Effector memory CD8-positive, alpha-beta T cell (primary cell): ENCODE measurements around the gene ZBTB7C.

Experiments
- ATAC-seq: fragments of 150-1000 bp; cut with Tn5 transposase; replicated peaks from 2 replicates; pipeline ENCODE4 v1.10.0; 2021; ENCODE audit warnings: mild to moderate bottlenecking, moderate library complexity
- DNase-seq, 3 experiments: peaks; one replicate each; pipeline ENCODE4 v3.0.0; 2021
- H3K27ac Mint-ChIP-seq, 2 donors: one replicate each; pipeline ENCODE4 v1.8.0; 2022; ENCODE audit warnings: mild to moderate bottlenecking in 2 of 2, mixed read lengths in 2 of 2, moderate library complexity in 2 of 2
- H3K27me3 Mint-ChIP-seq, 2 donors: one replicate each; pipeline ENCODE4 v1.8.0; 2022; ENCODE audit warnings: mixed read lengths in 2 of 2
- H3K36me3 Mint-ChIP-seq: one replicate; pipeline ENCODE4 v1.8.0; 2022; ENCODE audit warnings: mild to moderate bottlenecking, moderate library complexity, mixed read lengths; ENCODE audit not compliant: insufficient read depth
- H3K4me1 Mint-ChIP-seq, 2 donors: one replicate each; pipeline ENCODE4 v1.8.0; 2022; ENCODE audit warnings: low read depth in 2 of 2, mixed read lengths in 2 of 2
- H3K4me3 Mint-ChIP-seq, 2 donors: one replicate each; pipeline ENCODE4 v1.8.0; 2022; ENCODE audit warnings: mild to moderate bottlenecking in 2 of 2, mixed read lengths in 2 of 2, moderate library complexity in 2 of 2
- H3K9me3 Mint-ChIP-seq, 2 donors: one replicate each; pipeline ENCODE4 v1.8.0; 2022; ENCODE audit warnings: mixed read lengths in 2 of 2

Gene ZBTB7C

DNA sequence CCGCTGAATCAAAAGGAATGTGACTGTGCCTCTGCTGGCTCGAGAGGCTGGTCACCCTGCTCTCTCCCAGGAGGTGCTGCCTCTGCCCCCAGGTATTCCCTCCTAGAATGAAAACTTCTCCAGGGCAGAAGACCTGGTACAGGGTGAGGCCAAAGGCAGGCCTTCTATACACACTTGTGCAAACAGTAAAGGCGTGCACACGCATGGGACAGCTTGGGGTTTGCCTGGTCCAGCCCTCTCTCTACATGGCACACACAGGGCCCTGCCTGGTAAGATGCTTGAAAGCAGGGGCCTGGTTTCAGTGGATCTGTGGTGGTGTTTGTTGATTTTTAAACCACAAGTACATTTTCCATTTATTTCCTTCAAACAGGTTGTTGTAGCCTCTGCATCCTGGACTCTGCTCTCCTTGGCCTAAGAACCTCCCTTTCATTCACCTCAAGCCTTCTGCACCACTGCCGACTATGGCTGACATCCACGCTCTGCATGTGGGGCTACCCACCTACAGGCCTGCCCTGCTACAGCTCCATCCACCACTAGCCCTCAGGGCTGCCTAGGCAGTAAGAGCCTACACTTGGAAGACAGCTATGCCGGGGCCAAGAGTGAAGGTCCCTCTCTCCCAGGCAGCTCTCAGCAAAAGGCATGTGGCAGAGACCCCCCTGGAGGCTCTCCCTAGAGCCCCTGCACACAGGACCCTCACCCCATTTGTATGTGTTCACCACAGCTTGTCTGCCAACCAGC is 190.7 kb downstream of the ZBTB7C start:
- Mint-ChIP-seq H3K27me3 (peaks cover 0 to 18% of the 10 kb centered on the region in 2 donors), H3K4me3 (no peak overlapping the region), H3K36me3 (no peaks in the 10 kb centered on the region), H3K4me1 (no peaks in the 10 kb centered on the region), H3K9me3 (no peaks in the 10 kb centered on the region), H3K27ac (no peak overlapping the region)
- no peak for ATAC-seq
- no peak for DNase-seq

DNA sequence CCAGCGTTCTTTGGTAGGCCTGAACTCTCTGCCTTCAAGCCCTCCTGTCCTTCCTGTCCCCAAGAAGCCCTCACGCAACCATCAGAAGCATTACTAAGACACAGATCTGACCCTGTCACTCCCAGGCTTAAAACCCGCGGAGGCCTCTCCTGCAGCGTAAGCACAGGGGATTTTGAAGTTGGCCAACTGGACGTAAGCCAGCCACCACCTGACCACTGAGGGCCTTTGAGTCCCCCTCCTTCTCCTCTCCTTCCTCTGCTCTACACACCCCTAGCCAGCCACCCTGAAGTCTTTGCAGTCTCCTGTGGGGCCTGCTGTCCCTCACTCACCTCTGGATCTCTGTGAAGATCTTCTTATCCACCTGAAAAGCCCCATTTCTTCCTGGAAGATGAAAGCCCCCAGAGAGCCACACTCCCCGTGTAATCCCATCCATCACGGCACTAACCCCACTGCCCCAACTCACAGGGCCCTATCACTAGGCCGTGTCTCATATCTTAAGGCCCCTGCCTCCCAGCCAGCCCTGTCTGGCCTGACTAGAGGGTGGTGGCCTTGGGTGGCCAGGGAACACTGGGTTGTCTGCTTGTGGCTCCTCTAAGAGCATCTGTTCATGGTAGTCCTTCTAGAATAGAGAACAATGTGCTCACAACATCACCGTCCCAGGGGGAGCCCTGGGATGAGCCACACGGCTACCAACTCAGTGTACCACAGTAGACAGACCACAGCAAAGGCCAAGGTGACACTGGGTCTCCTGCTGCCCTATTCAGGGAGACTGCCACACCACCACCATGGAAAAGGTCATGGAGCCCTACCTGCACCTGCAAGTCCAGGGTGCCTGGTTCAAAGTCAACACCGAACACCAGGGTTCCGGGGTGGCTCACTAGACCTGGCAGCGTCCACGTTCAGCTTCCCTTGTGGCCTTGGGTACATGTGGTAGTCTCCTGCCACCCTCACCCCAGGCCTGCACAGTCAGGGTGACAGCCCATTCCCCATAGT is 191.6 kb downstream of the ZBTB7C start:
- Mint-ChIP-seq H3K9me3 (no peaks in the 10 kb centered on the region), H3K27ac (no peak overlapping the region), H3K27me3 (peaks cover 0 to 18% of the 10 kb centered on the region in 2 donors), H3K36me3 (no peaks in the 10 kb centered on the region), H3K4me1 (no peaks in the 10 kb centered on the region), H3K4me3 (no peak overlapping the region)
- no peak for ATAC-seq
- no peak for DNase-seq

DNA sequence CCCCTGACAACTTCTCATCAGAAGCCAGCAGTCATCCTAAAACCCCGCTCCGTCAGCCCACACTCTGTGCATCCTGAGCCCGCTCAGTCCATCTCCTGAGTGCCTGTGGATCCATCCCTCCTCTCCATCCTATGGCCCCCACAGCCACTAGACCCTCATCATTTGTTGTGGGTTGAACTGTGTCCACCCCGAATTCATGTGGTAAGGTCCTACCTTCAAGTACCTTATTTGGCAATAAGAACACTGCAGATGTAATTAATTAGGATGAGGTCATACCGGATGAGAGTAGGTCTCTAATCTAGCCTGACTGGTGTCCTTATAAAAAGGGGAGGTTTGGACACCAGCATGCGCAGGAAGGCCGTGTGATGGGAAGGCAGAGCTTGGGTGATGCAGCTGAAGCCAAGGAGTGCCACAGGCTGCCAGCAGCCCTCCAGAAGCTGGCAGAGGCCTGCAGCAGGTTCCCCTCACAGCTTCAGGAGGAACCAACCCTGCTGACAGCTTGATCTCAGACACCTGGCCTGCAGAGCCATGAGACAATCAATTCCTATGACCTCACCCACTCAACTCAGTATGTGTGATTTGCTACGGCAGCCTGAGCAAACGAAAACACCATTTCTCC is 192.4 kb downstream of the ZBTB7C start:
- H3K9me3 Mint-ChIP-seq = no peaks in the 10 kb centered on the region
- H3K27me3 Mint-ChIP-seq = peaks cover 0 to 18% of the 10 kb centered on the region in 2 donors
- H3K27ac Mint-ChIP-seq = no peak overlapping the region
- no peak for DNase-seq
- no peak overlapping the region for H3K4me3 Mint-ChIP-seq
- H3K36me3 Mint-ChIP-seq = no peaks in the 10 kb centered on the region
- H3K4me1 Mint-ChIP-seq = no peaks in the 10 kb centered on the region
- ATAC-seq = no peak

DNA sequence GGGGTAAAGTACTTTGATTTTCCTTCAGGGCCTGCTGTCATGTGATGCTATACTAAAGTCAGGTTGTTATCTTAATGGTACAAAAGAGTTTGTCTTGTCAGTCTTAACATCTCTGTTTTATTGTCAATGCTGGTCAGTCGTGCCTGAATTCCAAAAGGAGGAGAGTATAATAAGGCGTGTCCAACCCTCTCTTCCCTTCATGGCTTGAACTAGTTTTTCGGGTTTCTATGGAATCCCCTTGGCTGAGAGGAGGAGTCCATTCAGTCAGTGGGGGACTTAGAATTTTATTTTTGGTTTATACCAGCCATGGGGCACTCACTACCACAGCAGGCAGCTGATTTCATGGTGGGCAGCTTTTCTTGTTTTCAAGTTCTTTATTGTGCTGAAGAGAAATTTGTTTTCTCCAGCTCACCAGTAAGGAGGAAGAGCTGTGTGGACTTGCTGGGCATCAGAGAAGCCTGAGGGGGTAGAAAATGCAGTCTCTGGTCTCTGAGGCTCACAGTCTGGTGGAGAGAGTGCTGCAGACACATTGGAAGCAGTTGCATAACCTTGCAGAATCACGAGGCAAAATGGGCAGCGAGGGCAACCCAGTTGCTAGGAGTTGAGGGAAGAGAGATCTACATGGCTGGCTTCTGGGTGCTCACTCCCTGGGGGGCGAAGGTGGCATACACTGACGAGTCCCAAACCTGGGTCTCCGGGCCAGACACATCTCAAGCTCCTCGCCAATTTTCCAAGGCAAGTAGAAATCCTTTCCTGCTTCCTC is 193.1 kb downstream of the ZBTB7C start:
- Mint-ChIP-seq H3K4me3 (no peak overlapping the region), H3K36me3 (no peaks in the 10 kb centered on the region), H3K27ac (no peak overlapping the region), H3K4me1 (no peaks in the 10 kb centered on the region), H3K27me3 (peaks cover 4 to 18% of the 10 kb centered on the region in 2 donors), H3K9me3 (no peaks in the 10 kb centered on the region)
- ATAC-seq (no peak), DNase-seq (no peak)

DNA sequence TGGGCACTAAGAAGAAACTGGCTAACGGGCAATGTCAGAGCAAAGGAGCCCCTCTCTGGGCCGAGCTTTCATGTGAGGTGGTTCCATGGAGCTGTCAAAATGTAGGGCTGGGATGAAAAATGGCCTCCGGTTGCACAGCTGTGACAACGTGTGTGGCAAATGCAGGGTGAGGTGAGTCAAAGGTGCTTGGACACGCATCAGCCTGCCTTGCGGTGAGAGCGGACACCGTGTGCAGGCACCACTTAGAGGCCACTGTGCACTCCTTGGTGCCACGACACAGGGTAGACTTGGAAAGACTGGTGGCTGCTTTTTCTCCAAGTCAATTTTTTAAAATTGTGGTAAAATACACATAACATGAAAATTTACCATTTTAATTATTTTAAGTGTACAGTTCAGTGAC is 195.4 kb downstream of the ZBTB7C start:
- no peaks in the 10 kb centered on the region for H3K9me3 Mint-ChIP-seq
- DNase-seq = no peak
- no peaks in the 10 kb centered on the region for H3K4me1 Mint-ChIP-seq
- H3K4me3 Mint-ChIP-seq = no peak overlapping the region
- peaks cover 8 to 15% of the 10 kb centered on the region in 2 donors for H3K27me3 Mint-ChIP-seq
- ATAC-seq = no peak
- no peaks in the 10 kb centered on the region for H3K36me3 Mint-ChIP-seq
- no peak overlapping the region for H3K27ac Mint-ChIP-seq

DNA sequence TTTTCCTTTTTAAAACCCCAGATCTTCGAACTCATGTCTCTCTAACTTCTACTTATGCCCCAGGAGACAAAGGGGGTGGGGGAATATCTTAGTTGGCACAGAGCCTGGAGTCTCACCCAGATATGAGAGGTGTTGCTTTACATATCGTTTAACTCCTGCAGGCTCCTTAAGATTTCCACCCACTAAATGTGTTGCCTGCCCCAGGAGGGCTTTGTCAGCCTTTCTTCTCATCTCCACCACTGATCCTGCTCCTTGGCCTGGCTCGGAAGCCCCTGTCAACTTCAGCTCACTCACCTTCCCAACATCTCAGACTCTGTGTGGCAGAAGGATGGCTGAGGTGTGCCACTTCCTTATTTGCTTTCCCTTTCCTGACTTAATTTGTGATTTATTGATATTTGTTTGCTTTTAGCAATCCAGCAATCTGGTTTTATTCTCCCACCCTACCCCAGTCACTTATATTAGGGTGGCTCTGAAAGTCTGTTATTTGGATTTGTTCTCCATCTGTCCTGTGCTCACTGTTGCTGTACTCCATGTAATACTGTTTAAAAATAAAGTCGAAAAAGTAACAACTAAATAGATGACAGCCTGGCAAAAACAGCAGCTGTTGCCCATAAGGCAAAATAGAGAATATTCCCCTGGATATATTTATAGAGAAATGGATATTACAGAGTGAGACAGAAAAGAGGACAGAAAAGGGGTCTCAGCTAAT is 200.6 kb downstream of the ZBTB7C start:
- Mint-ChIP-seq H3K27ac (no peak overlapping the region), H3K4me3 (no peak overlapping the region), H3K4me1 (no peaks in the 10 kb centered on the region), H3K36me3 (no peaks in the 10 kb centered on the region), H3K9me3 (no peaks in the 10 kb centered on the region), H3K27me3 (peaks cover 33 to 45% of the 10 kb centered on the region in 2 donors)
- DNase-seq = no peak
- no peak for ATAC-seq

DNA sequence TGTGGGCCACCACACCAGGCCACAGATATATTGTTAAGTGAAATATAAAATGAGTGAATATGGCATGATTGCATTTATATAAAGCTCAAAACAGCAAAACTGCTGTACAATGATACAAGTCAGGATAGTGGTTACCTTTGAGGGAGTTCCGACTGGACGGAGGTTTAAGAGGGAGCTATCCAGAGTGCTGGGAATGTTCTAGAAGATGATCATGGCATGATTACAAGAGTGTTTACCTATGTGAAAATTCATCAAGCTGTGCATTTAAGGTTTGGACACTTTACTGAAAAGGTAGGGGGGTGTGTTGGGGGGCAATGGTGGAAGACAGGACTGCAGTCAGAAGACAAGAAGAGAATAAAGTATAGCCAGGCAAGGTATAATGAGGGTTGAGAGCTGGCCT is 201.4 kb downstream of the ZBTB7C start:
- H3K27ac Mint-ChIP-seq = no peak overlapping the region
- H3K4me3 Mint-ChIP-seq = no peak overlapping the region
- no peaks in the 10 kb centered on the region for H3K4me1 Mint-ChIP-seq
- DNase-seq = no peak
- no peak for ATAC-seq
- H3K27me3 Mint-ChIP-seq = peaks cover 41 to 52% of the 10 kb centered on the region in 2 donors
- H3K9me3 Mint-ChIP-seq = no peaks in the 10 kb centered on the region
- no peaks in the 10 kb centered on the region for H3K36me3 Mint-ChIP-seq

DNA sequence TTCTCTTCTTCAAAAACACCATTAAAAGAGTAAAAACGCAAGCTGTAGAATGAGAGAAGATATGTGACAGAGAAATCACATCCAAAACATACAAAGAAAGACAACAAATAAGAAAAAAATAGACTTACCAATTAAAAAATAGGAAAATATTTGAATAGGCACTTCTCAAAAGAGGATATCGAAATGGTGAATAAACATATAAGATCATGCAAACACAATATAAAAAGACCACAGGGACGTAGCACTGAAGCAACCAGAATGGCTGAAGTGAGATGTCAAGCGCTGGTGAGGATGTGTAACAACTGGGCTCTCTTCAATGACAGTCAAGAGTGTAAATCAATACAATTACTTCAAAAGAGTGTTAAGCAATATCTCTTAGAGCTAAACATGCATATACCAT is 202.3 kb downstream of the ZBTB7C start:
- no peaks in the 10 kb centered on the region for H3K36me3 Mint-ChIP-seq
- no peaks in the 10 kb centered on the region for H3K9me3 Mint-ChIP-seq
- ATAC-seq (no peak), DNase-seq (no peak)
- H3K27ac Mint-ChIP-seq = no peak overlapping the region
- H3K27me3 Mint-ChIP-seq = peaks cover 45 to 61% of the 10 kb centered on the region in 2 donors
- no peak overlapping the region for H3K4me3 Mint-ChIP-seq
- no peaks in the 10 kb centered on the region for H3K4me1 Mint-ChIP-seq

DNA sequence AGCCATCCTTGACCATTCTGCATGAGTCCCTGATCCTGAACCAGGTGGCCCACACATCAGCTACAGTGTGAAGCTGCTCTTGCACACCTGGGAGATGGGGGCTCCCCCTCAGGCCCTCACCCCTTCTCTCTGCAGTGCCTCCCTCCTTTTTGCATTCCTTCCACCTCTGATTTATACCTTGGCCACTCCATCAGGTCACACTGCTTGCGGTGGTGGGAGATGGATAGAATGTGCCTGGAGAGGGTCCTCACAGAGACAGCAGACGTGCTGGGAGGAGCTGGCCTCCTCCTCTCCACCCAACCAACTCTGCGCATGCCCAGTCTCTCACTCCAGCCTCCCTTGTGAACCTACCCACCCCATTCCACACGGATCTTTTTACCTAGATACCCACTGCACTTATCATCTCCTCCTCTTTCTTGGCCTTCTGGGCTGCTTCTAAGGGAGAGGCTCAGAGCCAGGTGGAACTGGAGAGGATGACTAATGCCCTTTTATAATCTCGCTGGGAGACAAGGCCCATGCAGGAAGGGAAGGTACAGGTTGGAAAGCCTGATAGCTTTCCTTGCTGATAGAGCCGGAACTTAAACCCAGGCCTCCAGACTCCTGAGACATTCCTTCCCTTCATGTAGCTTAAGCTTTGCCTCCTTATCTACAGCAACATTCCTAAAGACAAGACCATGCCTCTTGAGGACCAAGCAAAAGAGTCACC is 205.1 kb downstream of the ZBTB7C start:
- H3K27me3 Mint-ChIP-seq = peaks cover 66 to 87% of the 10 kb centered on the region in 2 donors
- DNase-seq (no peak), ATAC-seq (no peak)

DNA sequence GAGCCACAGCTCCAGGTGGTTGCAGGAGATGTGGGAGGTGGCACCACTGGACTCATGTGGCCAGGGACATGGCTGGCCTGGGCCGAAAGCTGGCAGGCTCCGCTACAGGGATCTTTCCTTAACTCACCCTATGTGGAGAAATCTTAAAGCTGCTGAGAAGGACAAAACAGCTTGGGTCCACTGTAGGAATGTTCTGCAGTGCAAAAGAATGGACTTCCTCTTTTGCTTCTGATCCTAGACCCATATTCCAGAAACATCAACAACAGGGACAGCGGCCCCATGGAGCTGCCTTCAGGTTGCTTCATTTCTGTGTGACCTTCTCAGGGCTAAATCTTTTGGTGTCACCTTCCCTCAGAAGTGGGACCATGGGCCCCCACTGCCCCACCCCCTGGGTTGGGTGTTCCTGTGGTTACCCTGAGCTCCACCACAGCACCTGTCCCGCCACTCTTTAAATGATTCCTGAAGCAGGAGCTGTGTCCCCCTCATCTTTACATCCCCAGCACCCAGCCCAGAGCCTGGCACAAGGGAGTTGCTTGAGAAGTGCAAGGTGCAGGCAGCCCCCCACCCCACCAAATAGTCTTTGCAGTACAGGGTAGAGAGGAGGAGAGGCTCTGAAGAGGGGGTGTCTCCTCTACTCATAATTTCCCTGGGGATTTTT is 205.8 kb downstream of the ZBTB7C start:
- Mint-ChIP-seq H3K27me3 (peaks cover 66 to 87% of the 10 kb centered on the region in 2 donors), H3K9me3 (no peaks in the 10 kb centered on the region)
- no peak for DNase-seq

More for the DNA sequence above, 205.1 kb downstream of the ZBTB7C start:
- H3K4me3 Mint-ChIP-seq = no peak overlapping the region
- H3K4me1 Mint-ChIP-seq = no peaks in the 10 kb centered on the region
- no peaks in the 10 kb centered on the region for H3K9me3 Mint-ChIP-seq
- no peak overlapping the region for H3K27ac Mint-ChIP-seq
- H3K36me3 Mint-ChIP-seq = no peaks in the 10 kb centered on the region

DNA sequence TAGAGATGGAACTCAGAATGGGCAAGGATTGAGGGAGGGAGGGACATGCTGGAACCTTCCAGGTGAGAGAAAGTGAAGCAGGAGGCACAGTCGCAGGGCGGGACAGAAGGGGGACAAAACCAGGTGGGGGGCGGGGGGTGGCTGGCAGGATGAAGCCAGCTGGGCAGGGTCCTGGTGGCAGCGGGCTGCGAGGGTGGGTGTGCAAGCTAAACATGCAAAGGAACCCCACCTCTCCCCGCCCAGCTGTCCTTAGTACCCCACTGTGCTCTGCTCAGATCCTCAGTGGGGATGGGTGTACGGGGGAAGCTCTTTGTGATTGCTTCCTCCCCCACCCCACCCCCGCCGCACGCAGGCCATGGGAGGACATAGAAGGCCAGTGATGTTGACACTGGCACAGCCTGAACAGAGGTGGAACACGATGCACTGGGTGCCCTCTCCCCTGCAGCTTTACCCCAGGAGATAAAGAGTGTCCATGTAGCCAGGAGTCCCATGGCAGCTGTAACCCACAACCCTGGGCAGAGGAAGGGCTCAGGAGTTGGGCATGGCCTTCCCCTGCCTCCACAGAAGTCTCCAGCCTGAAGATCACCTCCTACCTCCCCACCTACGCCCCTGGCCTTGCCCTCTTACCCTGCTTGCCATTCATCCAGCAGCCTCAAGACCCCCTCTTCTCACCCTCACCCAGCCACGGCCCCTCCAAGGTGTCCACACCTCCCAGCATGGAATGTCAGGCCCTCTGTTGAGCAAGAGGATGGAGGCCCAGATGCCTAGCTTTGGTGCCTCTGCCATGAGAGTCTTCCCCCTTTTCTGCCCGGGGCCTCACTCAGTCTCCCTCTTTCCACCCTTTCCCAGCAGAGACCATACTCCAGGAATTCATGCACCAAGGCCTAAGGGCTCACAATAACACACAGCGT is 206.6 kb downstream of the ZBTB7C start:
- Mint-ChIP-seq H3K4me3 (no peak overlapping the region), H3K27me3 (peaks cover 70 to 89% of the 10 kb centered on the region in 2 donors)

More for the DNA sequence above, 205.8 kb downstream of the ZBTB7C start:
- ATAC-seq = no peak
- Mint-ChIP-seq H3K27ac (no peak overlapping the region), H3K36me3 (no peaks in the 10 kb centered on the region), H3K4me1 (no peaks in the 10 kb centered on the region), H3K4me3 (no peak overlapping the region)

More for the DNA sequence above, 206.6 kb downstream of the ZBTB7C start:
- no peak for ATAC-seq
- no peak for DNase-seq
- no peaks in the 10 kb centered on the region for H3K4me1 Mint-ChIP-seq
- H3K36me3 Mint-ChIP-seq = no peaks in the 10 kb centered on the region
- no peaks in the 10 kb centered on the region for H3K9me3 Mint-ChIP-seq
- no peak overlapping the region for H3K27ac Mint-ChIP-seq
